Measurements from ENCODE around the gene BMP10.

Gene BMP10

DNA sequence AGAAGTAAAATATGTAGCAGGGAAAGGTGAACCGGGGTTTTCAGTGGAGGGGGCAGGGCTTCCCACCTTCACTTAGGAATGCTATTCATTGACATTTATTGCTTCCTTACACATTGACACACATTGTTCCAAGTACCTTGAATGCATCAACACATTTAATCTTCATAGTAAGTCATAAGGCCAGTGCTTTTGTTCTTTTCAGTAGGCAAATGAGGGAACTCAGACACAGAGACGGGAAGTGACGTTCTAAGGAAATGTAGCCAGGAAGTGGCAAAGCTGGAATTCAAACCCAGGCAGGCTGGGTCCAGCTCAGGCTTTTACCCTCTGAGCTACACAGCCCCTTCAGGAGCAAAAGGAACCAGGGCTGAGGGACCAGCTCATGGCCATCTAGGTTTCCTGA lies 20.7 kb downstream of the BMP10 start:
- no peak for DNase-seq (ENCODE audit: low read depth)

DNA sequence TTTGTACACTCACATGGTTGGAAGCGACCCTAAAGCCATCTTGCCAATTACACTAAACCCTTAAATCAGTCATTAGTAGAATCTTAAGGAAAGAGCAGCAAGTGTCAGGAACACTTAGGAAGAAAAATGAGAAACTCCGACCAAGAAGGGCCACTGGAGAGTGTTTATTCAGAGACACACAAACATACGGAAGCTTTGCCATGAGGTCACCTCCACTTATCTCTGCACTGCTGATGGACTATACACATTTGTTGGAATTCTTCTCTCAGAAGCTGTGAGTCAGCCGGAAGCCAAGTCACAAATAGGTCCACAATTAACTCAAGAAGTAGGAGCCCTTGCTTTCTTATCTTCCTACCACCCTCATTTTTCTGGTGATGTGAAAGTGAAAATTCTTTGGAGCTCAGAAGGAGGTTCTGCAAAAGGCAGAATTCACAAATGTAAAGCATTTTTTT lies 21.6 kb downstream of the BMP10 start:
- DNase-seq (ENCODE audit: low read depth), result no peak

DNA sequence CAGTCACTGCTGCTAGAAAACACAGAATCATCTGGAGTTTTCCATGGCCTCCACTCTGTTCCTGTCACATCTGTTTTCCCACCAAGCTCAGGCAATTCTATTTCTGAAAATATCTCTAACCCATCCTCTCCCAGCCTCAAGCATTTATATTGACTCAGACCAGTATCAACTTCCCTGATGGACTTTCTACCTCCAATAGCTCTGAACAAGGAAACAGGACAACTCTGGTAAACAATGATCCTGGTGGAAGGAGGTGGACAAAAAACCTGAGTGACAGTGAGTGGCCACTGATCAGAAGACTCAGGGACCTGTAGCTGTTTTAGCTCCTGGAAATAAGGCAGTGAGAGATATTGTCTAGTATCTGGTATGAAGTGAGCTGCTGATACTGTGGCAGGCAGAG lies 23.4 kb downstream of the BMP10 start:
- no peak for DNase-seq (ENCODE audit: low read depth)

DNA sequence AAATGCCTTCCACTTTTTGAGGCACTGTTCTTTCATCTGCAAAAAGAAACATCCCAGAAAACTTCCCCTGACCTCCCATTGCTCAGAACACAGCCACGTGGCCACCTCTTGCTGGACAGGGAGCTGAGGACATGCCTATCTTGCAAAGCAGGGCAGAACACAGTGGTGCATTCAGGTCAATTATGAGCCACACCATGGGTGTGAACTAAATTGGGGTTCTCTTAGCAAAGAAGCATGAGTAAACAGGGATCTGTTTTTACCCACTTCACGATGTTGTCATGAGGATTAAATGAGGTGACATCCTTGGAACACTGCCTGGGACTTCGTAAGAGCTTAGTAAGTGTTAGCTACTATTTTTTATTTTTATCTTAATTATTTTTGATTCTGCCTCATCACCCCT lies 25.1 kb downstream of the BMP10 start:
- DNase-seq (ENCODE audit: low read depth), result no peak

DNA sequence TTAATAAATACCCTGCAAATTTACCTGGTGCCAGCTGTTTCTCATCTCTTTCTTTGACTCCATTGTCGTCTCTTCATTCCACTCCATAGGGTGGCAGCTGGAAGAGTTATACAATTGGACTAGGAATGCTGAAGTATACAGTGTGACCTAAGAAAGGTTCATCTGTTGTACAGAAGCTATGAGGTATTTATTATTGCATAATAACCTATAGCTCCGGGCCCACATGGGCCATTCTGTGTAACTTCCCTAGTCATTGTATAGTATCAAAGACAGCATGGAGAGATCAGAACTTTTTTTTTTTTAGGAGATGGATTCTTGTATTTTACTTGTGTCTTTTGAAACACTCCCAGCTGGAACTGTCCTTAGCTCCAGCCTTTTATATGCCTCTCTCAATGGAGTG lies 26.2 kb downstream of the BMP10 start:
- no peak for DNase-seq (ENCODE audit: low read depth)

DNA sequence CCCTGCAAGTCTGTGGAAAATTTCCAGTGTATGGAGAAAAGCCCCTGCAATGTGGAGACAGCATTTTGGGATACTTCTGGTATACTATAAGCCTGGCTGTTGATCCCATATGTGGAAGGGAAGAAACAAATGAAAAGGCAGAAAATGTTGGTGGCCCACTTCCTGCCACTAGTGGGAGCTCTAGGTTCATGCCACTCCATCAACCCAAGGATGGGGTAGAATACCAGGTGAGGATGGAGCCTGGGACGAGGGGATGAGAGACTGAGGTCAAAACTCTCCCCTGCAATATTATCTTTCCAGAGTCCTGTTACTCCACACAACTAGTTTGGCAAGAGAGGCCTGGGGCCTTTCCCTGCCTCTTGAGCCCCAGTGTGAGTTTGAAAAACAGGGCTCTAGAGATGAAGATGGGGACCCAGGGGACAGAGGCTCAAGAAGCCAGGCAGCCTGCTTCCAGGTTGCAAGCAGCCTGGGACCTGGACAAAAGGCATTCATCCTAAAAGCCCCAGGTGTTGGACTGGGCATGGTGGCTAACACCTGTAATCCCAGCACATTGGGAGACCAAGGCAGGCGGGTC lies 31.9 kb downstream of the BMP10 start:
- DNase-seq (ENCODE audit: low read depth), result no peak

DNA sequence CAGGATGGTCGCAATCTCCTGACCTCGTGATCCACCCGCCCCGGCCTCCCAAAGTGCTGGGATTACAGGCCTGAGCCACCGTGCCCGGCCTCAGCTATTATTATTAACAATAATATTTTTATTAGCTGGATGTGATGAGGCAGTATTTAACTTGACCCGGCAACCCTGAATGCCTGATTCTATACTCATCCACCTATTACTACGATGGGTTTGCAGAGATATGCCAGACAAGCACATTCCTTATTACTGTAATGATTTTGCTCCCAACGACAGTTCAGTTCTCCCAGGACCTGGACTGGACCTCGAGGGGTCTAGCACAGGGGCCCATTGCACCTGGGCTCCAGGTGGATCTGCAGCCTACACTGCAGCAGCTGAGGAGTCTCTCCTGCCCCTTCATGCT lies 32.6 kb downstream of the BMP10 start:
- DNase-seq (ENCODE audit: low read depth), result no peak

DNA sequence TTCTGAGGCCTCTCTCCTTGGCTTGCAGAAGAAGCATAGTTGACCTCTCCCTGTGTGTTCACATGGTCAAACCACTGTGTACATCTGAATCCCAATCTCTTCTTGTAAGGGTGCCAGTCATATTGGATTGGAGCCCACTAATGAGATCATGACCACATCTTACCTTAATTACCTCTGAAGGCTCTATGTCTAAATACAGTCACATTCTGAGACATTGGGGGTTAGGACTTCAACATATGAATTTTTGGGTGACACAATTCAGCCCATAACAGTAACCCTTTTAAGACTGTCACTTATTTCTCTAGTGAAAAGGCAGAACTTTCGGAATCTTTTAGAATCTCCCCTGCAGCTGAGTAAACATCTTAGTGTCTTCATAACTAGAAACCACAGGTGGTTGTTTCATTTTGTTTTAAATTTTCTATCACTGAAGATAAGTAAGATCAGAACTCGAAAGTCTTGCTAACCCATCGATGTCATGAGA lies 33.3 kb downstream of the BMP10 start:
- no peak for DNase-seq (ENCODE audit: low read depth)

DNA sequence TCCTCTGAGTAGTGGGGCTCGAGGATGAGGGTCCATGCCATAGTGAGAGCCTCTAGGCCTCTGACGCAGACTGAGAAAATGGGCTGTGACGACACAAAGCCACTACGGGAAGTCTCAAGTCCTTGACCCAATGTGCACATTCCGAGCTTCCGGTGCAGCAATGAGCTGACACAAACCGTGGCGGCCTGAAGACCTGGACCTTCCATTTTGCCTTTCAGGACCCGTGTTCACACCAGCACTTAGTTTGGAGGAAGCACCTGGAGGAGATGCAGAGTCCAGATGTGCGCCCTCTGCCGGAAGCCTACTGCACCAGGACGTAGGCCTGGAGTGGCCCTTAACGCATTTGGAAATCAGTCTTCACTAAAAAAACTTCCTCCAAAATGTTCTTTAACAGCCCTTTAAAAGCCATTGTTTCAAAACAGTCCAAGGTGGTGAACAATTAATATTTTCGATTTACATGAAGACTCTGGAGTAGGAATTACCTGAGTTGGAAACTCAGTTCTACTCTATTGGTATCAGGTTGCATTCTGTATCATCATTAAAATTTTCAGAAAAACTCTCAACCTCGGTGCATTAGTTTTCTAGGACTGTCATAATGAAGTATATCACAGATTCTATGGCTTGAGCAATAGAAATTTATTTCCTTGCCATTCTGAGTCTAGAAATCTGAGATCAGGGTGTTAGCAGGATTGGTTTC lies 33.9 kb downstream of the BMP10 start:
- peak; percentile 16 for DNase-seq (ENCODE audit: low read depth)

DNA sequence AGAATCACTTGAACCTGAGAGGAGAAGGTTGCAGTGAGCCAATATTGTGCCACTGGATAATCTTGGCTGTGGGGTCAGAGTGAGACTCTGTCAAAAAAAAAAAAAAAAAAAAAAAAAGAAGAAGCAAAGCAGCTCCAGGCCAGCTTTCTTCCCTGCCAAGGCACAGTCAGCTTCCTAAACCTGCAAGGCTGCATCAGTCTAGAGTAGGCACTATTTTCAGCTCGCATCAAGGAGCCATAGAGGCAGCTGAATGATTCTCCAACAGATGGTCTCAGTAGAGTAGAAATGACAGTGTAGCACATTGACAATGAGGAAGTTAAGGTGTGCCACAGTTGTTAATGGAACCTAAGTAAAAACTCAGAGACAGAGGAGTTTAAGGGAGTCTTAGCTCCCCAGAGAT lies 35.6 kb downstream of the BMP10 start:
- DNase-seq (ENCODE audit: low read depth), result no peak

DNA sequence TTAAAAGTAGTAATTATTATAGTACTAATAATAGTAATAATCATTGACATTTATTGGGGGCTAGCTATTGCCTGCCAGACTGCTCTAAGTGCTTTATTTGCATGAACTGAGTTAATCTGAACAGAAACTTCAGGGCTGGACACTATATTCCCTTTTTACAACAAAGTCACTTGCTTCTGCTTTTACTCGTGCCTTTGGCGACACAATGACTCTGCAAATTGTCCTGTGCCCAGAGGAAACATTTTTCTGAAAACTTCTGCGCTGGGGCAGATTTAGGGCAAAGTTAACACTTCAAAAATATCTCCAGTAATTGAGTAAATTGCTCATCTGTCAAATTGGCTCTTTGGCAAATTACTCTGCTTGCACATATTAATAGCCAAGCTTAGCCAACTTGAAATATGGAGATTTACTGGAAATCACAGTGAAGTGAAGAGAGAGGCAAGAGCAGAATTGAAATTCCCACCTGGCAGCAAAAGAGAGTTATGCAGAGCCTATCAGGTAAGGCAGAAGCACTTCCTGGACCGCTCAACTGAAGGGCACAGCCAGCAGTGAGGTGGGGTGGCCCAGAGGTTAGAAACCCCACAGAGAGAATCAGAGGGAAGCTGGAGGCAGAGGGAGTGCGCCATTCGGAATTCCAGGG lies 36.3 kb downstream of the BMP10 start:
- no peak for DNase-seq (ENCODE audit: low read depth)

DNA sequence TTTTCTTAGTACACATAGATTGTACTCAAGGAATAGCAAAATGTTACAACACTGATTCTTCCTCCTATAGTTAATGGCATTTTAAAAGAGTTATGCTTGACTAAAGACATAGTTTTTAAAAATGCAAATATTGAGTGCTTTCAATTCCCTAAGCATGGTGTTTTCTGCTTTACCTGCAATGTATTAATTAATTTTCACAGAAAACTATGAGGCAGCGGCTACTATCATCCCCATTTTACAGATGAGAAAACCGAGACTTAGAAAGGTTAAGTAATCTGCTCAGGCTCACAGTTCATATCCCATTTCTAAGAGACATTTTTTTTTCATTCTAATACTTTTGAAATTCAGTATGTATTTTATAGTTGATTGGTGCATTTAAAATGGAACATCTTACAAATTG lies 38.0 kb downstream of the BMP10 start:
- no peak for DNase-seq (ENCODE audit: low read depth)

DNA sequence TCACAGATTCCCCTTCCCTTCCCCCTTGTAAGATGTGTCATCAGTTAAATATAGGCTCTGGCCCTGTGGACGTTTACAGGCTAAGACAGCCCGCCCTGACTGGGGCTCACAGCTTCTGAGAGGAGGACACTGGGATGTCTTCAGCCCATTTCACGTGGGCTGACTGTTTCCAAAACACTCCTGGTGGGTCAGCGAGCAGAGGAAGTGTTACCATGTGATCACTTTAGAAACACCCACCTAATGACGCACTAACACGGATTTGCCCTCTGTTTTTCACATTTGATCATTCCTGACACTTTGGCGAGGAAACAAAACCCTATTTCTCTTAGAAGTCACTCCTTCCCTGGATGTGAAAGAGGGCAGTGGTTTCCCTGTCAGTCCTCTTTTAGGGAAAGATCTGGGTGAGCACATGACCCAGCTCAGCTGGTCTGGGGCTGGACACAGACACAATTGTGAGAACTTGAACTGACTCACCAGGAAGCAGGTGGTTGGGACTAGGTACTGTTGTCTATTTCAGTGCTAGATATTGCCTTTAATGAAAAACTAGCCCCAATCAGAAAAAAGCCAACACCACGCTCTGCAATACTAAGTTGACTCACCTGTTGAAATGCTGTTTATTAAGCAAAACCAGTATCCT lies 38.8 kb downstream of the BMP10 start:
- no peak for DNase-seq (ENCODE audit: low read depth)

DNA sequence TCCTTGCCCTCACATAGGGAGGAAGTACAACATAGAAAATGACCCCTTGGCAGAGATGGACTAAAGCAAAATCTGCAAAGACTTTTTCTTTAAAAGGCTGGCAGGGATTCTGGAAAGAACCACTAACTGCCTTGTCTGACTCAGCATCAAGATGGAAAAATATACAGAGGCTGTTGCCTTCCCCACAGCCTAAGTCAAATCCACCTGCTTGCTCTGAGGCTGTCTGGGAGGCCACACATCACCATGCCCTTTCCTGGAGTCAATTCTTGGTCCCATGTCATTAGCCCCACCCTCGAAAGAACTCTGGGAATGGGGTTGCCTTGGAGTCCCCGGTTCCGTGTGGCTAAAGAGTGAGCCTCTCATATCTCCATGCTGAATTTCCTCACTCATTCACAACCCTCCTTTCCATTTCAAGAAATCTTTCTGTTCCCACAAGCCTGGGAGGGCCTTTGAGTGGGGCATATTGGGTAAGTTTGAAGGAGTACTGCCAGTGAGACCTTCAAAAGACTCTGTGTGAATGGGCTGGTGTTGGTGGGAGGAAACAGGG lies 39.4 kb downstream of the BMP10 start:
- DNase-seq (ENCODE audit: low read depth), result no peak

DNA sequence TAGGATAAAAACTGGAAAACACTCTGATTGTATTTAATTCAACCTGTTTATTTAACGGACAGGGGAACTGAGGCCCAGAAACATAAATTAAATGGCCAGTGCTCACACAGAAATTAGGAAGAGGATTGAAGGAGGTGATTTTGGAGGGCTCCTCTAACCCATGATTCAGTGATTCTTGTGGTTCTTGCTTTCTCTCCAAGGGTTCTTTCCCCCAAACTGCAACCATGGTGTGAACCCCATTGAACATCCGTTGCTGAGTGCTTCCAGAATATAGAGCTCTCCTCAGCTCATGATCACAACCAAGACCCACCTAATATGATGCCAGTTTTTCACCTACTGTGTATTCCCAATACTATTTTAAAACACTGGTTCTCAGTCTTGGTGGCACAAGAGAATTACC lies 41.4 kb downstream of the BMP10 start:
- DNase-seq (ENCODE audit: low read depth), result no peak

DNA sequence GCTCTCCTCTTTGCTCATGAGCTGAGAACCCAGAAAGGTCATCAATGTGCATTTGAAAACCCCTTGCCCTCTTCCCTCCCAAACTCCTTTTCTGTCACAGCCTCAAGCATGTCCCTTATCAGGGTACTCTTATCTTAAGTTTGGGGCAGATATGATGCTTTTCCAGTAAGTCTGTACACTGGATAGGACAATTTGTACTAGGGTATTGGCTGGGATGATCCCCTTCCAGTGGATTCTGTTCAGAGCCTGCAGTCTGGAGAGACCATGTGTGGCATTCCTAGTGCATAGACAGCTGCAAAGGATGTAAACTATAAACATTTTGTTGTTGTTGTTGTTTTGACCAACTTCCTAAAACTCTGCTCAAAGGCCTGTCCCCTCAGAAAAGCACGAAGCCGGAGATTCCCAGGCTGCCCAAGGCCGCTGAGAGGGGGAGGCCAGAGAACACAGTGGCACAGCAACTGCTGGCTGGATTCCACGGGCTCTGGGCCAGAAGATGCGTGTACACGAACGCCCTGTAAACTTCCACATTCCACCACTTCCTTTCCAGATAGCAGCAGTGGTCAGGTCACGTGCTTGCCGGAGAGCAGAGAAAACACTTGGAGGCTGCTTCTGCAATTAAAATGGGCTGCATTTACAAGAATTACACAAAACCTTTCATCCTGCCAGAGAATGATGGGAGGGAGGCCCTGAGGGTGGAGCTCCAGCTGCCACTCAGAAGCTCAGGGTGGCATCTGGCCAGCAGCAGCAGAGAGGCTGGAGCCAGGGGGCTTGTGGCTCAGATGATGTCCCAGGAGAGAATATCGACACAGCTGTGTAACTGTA lies 42.1 kb downstream of the BMP10 start:
- peak; percentile 88 for DNase-seq (ENCODE audit: low read depth)

DNA sequence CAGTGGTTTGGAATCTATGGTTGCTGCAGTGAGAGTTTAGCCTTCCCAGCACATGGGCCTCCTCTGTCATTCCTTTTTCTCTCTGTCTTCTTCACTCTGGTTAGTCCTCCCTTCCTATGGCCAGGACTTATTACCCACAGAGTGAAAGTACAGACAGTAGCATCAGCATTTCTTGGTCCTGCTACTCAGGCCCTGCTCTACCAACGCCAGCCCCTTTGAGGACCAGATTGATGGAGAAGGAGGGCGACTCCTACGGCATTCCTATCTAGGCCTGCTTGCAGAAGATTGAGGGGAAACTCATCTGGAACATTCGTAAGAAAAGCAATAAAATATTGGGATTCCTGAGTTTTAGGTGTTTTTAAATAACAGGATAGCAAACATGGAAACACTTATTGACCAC lies 43.5 kb downstream of the BMP10 start:
- DNase-seq (ENCODE audit: low read depth), result no peak

DNA sequence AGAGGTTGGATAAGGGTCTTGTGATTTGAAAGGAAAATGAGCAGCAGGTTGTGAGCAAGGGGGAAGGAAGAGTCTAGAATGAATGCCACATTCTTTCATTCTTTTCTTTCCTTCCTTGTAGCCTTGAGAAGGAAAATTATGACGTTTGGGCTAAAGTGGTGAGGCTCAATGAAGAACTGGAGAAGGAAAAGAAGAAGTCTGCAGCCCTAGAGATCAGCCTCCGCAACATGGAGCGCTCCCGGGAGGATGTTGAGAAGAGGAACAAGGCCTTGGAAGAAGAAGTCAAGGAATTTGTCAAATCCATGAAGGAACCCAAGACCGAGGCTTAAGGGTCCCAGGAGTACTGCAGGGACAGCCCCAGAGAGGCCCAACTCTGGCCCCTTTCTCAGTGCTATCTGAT lies 45.3 kb downstream of the BMP10 start:
- DNase-seq (ENCODE audit: low read depth), result no peak

DNA sequence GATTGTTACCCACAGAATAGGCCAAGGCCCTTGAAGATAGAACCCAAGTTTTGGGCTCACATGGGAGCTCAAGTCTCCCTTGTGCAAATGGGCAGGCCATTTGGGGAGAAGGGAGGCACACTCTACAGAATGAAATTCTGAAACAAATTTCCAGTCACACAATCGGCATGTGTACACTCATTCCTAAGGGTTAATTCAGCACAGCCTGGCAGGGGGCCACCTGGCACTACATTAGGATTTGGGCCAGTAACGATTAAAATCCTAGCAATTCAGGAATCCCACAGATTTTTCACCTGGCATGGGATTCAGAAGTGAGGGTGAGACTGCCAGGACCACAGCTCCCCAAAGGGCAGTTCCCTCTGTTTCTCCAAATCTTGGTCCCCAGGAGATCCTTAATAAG lies 46.4 kb downstream of the BMP10 start:
- peak; percentile 36 for DNase-seq (ENCODE audit: low read depth)

DNA sequence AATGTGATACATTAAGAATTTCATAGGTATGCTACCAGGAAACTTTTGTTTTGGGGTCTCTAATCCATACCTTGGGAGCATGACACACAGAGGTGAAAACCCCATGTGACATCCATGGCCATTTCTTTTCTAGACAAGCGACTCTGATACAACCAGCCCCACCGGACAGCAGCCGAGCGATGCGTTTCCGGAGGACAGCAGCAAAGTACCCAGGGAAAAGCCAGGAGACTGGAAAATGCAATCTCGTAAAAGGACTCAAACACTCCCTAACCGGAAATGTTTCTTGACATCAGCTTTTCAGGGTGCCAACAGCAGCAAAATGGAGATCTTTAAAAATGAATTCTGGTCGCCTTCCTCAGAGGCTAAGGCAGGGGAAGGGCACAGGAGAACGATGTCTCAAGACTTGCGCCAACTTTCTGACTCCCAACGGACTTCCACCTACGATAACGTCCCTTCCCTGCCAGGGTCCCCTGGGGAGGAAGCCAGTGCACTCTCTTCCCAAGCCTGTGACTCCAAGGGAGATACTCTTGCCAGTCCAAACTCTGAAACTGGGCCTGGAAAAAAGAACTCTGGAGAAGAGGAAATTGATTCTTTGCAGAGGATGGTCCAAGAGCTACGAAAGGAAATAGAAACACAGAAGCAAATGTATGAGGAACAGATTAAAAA lies 48.9 kb downstream of the BMP10 start:
- no peak for DNase-seq (ENCODE audit: low read depth)

DNA sequence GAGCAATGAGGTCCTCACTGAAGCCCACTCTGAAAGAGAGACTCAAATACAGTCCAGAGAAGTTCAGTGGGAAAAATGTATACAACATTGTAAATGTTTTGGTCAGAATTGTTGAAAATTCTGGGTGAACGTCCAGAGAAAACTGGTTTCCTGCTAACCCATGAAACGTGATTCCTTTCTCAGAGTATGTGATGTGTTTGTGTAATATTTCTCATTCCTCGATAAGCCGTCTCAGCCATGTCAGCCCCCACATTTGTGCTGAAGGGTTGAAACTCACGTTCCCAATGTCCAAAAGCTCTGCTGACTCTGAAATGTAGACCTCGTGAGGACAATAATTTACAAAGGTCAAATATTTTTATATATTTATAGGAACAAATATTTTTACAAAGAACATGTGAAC lies 51.6 kb downstream of the BMP10 start:
- no peak for DNase-seq (ENCODE audit: low read depth)

All from fibroblast of the conjunctiva (primary cell).